ENCODE results near the gene IRF2BPL. TPM values are rescaled to one million over a fixed set of nuclear protein-coding genes. Genes with fewer than 3 reads are reported as not detected.

IRF2BPL gene
- polyA plus RNA-seq, 1 donor (not counting 4 experiments of a cell fraction or from before 2014, with no cell fraction given), result 5.6 TPM

GRCh38 chr14:77035267-77035666, 6.8 kb upstream of the IRF2BPL start:
- FAIRE-seq (no peak), DNase-seq (ENCODE audit: low read depth, low spot score) (no peak)
- Histone ChIP-seq H3K4me3 (ENCODE audit: control insufficient read depth in 2 of 3, extremely low read depth in 1 of 3, insufficient read depth in 2 of 3, low read depth in 1 of 3, low read length in 3 of 3) (no peak overlapping the region), H3K4me1 (ENCODE audit: control insufficient read depth, extremely low read depth, insufficient read depth, low read length) (peaks cover 63% of the 10 kb centered on the region), H4K20me1 (ENCODE audit: control insufficient read depth, extremely low read depth, insufficient read depth, low read length) (no peaks in the 10 kb centered on the region), H3K36me3 (ENCODE audit: control insufficient read depth in 2 of 2, extremely low read depth in 1 of 2, insufficient read depth in 2 of 2, low read length in 2 of 2) (no peaks in the 10 kb centered on the region), H3K9me3 (ENCODE audit: control insufficient read depth, low read depth, low read length) (no peaks in the 10 kb centered on the region), H3K27ac (ENCODE audit: control insufficient read depth, insufficient read depth, low read length) (no peak overlapping the region), H2AFZ (ENCODE audit: control insufficient read depth, low read length) (no peak overlapping the region), H3K4me2 (ENCODE audit: control insufficient read depth, extremely low read depth, insufficient read depth, low read depth, low read length) (no peak overlapping the region), H3K79me2 (ENCODE audit: control insufficient read depth, insufficient read depth, low read length) (no peaks in the 10 kb centered on the region), H3K9ac (ENCODE audit: control insufficient read depth, extremely low read depth, insufficient read depth, low read length) (no peak overlapping the region), H3K9me1 (ENCODE audit: control insufficient read depth, extremely low read depth, insufficient read depth, low read length) (no peaks in the 10 kb centered on the region), H3K27me3 (ENCODE audit: control insufficient read depth, extremely low read depth, insufficient read depth, low read length) (no peaks in the 10 kb centered on the region)
- TF ChIP-seq CTCF (optimal IDR thresholded peaks at IDR 0.05 in 1 of 3, IDR thresholded peaks at IDR 0.05 in 1 of 3, conservative IDR thresholded peaks at IDR 0.05 in 1 of 3; ENCODE audit: extremely low read depth in 1 of 3, insufficient read depth in 2 of 3, low read length in 3 of 3), result no peak
- dilution Hi-C loops (cut with MboI; ENCODE audit: extremely low pct_ligation_motif_present, low sequenced_read_pairs), result no loop called here

- peak overlapping the region; percentile 82 for H3K4me2 ChIP-seq (ENCODE audit: control insufficient read depth, extremely low read depth, insufficient read depth, low read depth, low read length)
- dilution Hi-C loops (cut with MboI; ENCODE audit: extremely low pct_ligation_motif_present, low sequenced_read_pairs), result no loop called here
- no peaks in the 10 kb centered on the region for H4K20me1 ChIP-seq (ENCODE audit: control insufficient read depth, extremely low read depth, insufficient read depth, low read length)
- peak overlapping the region; percentile 2 for H2AFZ ChIP-seq (ENCODE audit: control insufficient read depth, low read length)
- no peaks in the 10 kb centered on the region for H3K9me1 ChIP-seq (ENCODE audit: control insufficient read depth, extremely low read depth, insufficient read depth, low read length)
- peak overlapping the region; percentile 94 for H3K9ac ChIP-seq (ENCODE audit: control insufficient read depth, extremely low read depth, insufficient read depth, low read length)
- no peaks in the 10 kb centered on the region for H3K79me2 ChIP-seq (ENCODE audit: control insufficient read depth, insufficient read depth, low read length)
- H3K4me3 ChIP-seq (ENCODE audit: control insufficient read depth in 2 of 3, extremely low read depth in 1 of 3, insufficient read depth in 2 of 3, low read depth in 1 of 3, low read length in 3 of 3), result peak overlapping the region; percentile 40 to 75 (median 74)
- DNase-seq (ENCODE audit: low read depth, low spot score) (no peak), FAIRE-seq (no peak)
- no peaks in the 10 kb centered on the region for H3K27me3 ChIP-seq (ENCODE audit: control insufficient read depth, extremely low read depth, insufficient read depth, low read length)
- no peak for TF ChIP-seq EZH2 (IDR thresholded peaks at IDR 0.05; ENCODE audit: low read length)
- no peaks in the 10 kb centered on the region for H3K36me3 ChIP-seq (ENCODE audit: control insufficient read depth in 2 of 2, extremely low read depth in 1 of 2, insufficient read depth in 2 of 2, low read length in 2 of 2)
- no peaks in the 10 kb centered on the region for H3K9me3 ChIP-seq (ENCODE audit: control insufficient read depth, low read depth, low read length)
- peak overlapping the region; percentile 98 for H3K27ac ChIP-seq (ENCODE audit: control insufficient read depth, insufficient read depth, low read length)
- H3K4me1 ChIP-seq (ENCODE audit: control insufficient read depth, extremely low read depth, insufficient read depth, low read length), result peaks cover 60% of the 10 kb centered on the region
Observed at GRCh38 chr14:77033622-77034589, 5.4 kb upstream of the IRF2BPL start.
